CD4-positive, alpha-beta T cell (primary cell): ENCODE data around the gene TLCD4. TPM values are rescaled to one million over a fixed set of nuclear protein-coding genes. Genes with fewer than 3 reads are reported as not detected.

ENCODE experiments used
- ATAC-seq: fragments of 200-7000 bp; cut with Tn5 transposase; one replicate; pipeline ENCODE4 v1.10.0; 2022; ENCODE audit warnings: mild to moderate bottlenecking; ENCODE audit not compliant: poor library complexity
- CTCF ChIA-PET: fragments of 350-600 bp; sonication (Branson Sonifier 250); formaldehyde crosslinking; loops from one replicate; lab custom pipeline; 2021; ENCODE audit warnings: antibody characterized with exemption, inconsistent platforms; lab: Charles Lee
- POLR2A ChIA-PET: fragments of 350-600 bp; sonication (Branson Sonifier 250); formaldehyde crosslinking; loops from one replicate; lab custom pipeline; 2021; ENCODE audit warnings: antibody characterized with exemption, inconsistent platforms; lab: Charles Lee
- DNase-seq, 14 experiments: peaks; one replicate each; pipeline ENCODE4 v3.0.0-alpha.2; 2013 to 2020; ENCODE audit warnings: mixed read lengths in 2 of 14
- H3K27ac ChIP-seq, 2 donors: one replicate each; pipeline versions ENCODE4 v1.5.1 to v1.7.0; 2013; ENCODE audit warnings: low read length in 2 of 2, low read depth in 1 of 2, mild to moderate bottlenecking in 1 of 2
- H3K27me3 ChIP-seq, 2 experiments: 1 replicate in 1 of 2; 2 replicates in 1 of 2; pipeline versions ENCODE4 v1.6.1 to v1.7.0; 2013; ENCODE audit warnings: low read length in 2 of 2, control low read depth in 1 of 2, mild to moderate bottlenecking in 1 of 2, moderate library complexity in 1 of 2; ENCODE audit not compliant: insufficient read depth in 2 of 2, control insufficient read depth in 1 of 2
- H3K36me3 ChIP-seq: one replicate; pipeline ENCODE4 v1.6.1; 2013; ENCODE audit warnings: low read length, control low read depth; ENCODE audit not compliant: insufficient read depth
- H3K4me1 ChIP-seq: one replicate; pipeline ENCODE4 v1.6.1; 2013; ENCODE audit warnings: low read length, control low read depth; ENCODE audit not compliant: insufficient read depth
- H3K4me3 ChIP-seq: one replicate; pipeline ENCODE4 v1.5.1; 2013; ENCODE audit warnings: mild to moderate bottlenecking, low read length, moderate library complexity
- H3K9me3 ChIP-seq, 2 experiments: 1 replicate in 1 of 2; 2 replicates in 1 of 2; pipeline versions ENCODE4 v1.6.1 to v1.7.0; 2013; ENCODE audit warnings: low read length in 2 of 2, mild to moderate bottlenecking in 2 of 2, control low read depth in 1 of 2, moderate library complexity in 1 of 2; ENCODE audit not compliant: control insufficient read depth in 1 of 2, insufficient read depth in 1 of 2
- H3K27ac Mint-ChIP-seq: one replicate; pipeline ENCODE4 v1.8.0; 2020; ENCODE audit warnings: mixed read lengths
- H3K27me3 Mint-ChIP-seq: one replicate; pipeline ENCODE4 v1.8.0; 2021; ENCODE audit warnings: mixed read lengths
- H3K36me3 Mint-ChIP-seq: one replicate; pipeline ENCODE4 v1.8.0; 2021; ENCODE audit warnings: low read depth, mixed read lengths
- H3K4me1 Mint-ChIP-seq: one replicate; pipeline ENCODE4 v1.8.0; 2021; ENCODE audit warnings: low read depth, mixed read lengths
- H3K4me3 Mint-ChIP-seq: one replicate; pipeline ENCODE4 v1.8.0; 2020; ENCODE audit warnings: mild to moderate bottlenecking, mixed read lengths
- H3K9me3 Mint-ChIP-seq: one replicate; pipeline ENCODE4 v1.8.0; 2020; ENCODE audit warnings: mixed read lengths
- intact Hi-C, 2 experiments: fragments of 100-400 bp; cut with DNase I in 1 of 2; cut with micrococcal nuclease in 1 of 2; formaldehyde crosslinking; loops; one replicate each; pipeline versions ENCODE4 v1.15.1 to v1.9.0; 2023 to 2025; cut with DNase I, micrococcal nuclease
- total RNA-seq, 174 experiments: library from RNA in 2 of 174; stranded (reverse) in 2 of 174; gene quantifications; one replicate each; pipeline ENCODE4 v1.2.3 and lab custom pipeline; 2021 to 2026
- TF ChIP-seq, protein P1 (sequence below): fragments of 200-600 bp; IDR thresholded peaks from one replicate; pipeline ENCODE4 v1.8.0; 2022; ENCODE audit warnings: antibody characterized with exemption, mild to moderate bottlenecking

Gene TLCD4
- total RNA-seq, 2 experiments from 2014 or later: 0.11 TPM; not detected in 1

DNA sequence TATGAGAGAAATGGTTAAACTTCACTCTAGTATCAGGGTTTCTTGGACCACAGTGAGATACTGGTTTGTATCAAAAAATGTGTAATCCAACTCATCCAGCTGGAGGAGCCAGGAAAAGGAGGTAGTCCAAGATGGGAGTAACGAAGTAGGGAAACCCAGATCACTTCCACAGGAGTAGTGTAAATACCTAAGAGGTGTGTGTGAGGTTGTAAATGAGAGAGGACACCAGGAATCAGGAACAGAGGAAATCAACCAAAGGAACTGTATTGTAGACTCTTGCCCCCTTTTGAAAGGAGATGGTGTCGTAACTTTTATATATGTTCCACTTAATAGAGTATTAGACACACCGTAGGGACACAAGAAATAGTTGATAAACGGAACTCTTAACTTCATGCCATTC, 19.7 kb upstream of the TLCD4 start:
- intact Hi-C loops: no loop called here
- ChIA-PET CTCF (no interaction called here), POLR2A (no interaction called here)
- TF ChIP-seq, protein P1, sequence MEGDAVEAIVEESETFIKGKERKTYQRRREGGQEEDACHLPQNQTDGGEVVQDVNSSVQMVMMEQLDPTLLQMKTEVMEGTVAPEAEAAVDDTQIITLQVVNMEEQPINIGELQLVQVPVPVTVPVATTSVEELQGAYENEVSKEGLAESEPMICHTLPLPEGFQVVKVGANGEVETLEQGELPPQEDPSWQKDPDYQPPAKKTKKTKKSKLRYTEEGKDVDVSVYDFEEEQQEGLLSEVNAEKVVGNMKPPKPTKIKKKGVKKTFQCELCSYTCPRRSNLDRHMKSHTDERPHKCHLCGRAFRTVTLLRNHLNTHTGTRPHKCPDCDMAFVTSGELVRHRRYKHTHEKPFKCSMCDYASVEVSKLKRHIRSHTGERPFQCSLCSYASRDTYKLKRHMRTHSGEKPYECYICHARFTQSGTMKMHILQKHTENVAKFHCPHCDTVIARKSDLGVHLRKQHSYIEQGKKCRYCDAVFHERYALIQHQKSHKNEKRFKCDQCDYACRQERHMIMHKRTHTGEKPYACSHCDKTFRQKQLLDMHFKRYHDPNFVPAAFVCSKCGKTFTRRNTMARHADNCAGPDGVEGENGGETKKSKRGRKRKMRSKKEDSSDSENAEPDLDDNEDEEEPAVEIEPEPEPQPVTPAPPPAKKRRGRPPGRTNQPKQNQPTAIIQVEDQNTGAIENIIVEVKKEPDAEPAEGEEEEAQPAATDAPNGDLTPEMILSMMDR: no peak
- Mint-ChIP-seq H3K27ac (no peak overlapping the region), H3K36me3 (no peaks in the 10 kb centered on the region), H3K9me3 (no peaks in the 10 kb centered on the region), H3K4me3 (no peak overlapping the region), H3K27me3 (peaks cover 25% of the 10 kb centered on the region), H3K4me1 (no peaks in the 10 kb centered on the region)
- Histone ChIP-seq H3K4me3 (no peak overlapping the region), H3K36me3 (no peaks in the 10 kb centered on the region), H3K9me3 (no peaks in the 10 kb centered on the region), H3K4me1 (no peaks in the 10 kb centered on the region), H3K27ac (no peak overlapping the region), H3K27me3 (peaks cover 3 to 11% of the 10 kb centered on the region in 2 experiments)
- ATAC-seq: no peak
- DNase-seq: no peak

DNA sequence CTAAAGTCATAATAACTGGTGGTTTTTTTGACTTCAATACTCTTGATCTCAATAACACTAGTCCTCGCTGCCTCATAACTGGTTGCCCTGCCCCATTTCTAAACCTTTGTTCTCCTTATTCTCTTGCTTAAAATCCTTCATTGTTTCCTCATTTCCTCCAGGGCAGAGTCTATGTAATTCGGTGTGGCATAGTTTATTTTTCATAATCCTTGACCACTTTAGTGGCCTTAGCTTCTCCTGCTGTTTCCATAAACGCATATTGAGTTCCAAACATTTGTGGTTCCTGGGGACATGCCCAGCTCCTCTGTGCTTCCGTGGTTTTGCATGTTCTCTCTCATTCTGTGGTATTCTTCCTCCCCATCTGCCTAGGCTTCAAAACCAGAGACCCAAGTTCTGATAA, 19.0 kb upstream of the TLCD4 start:
- H3K27me3 Mint-ChIP-seq: peaks cover 27% of the 10 kb centered on the region
- no peaks in the 10 kb centered on the region for H3K36me3 ChIP-seq
- no peak overlapping the region for H3K4me3 ChIP-seq
- H3K4me1 ChIP-seq: no peaks in the 10 kb centered on the region
- H3K9me3 Mint-ChIP-seq: no peaks in the 10 kb centered on the region
- intact Hi-C loops: no loop called here
- H3K4me3 Mint-ChIP-seq: no peak overlapping the region
- H3K4me1 Mint-ChIP-seq: no peaks in the 10 kb centered on the region
- H3K36me3 Mint-ChIP-seq: no peaks in the 10 kb centered on the region
- no peak for ATAC-seq
- TF ChIP-seq, protein P1: no peak
- H3K9me3 ChIP-seq: no peaks in the 10 kb centered on the region
- no peak overlapping the region for H3K27ac ChIP-seq
- no peak for DNase-seq
- H3K27me3 ChIP-seq: peaks cover 6 to 11% of the 10 kb centered on the region in 2 experiments
- ChIA-PET CTCF (no interaction called here), POLR2A (no interaction called here)
- H3K27ac Mint-ChIP-seq: no peak overlapping the region

DNA sequence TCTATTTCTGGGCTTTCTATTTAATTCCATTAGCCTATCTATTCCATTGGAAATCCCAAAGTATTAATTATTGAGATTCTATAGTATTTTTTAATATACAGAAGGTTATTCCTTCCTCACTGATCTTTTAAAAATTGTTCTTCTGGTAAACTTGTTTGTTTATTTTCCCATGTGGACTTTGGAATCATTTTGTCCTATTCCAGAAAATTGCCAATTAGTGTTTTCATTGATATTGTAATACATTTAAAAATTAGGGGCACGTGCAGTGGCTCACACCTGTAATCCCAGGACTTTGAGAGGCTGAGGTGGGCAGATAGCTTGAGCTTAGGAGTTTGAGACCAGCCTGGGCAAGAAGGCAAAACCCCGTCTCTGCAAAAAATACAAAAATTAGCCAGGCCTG, 8.4 kb upstream of the TLCD4 start:
- no peaks in the 10 kb centered on the region for H3K9me3 Mint-ChIP-seq
- POLR2A ChIA-PET: no interaction called here
- intact Hi-C loops: no loop called here

More for the DNA sequence above, 8.4 kb upstream of the TLCD4 start:
- Histone ChIP-seq H3K4me3 (no peak overlapping the region), H3K27ac (no peak overlapping the region), H3K9me3 (no peaks in the 10 kb centered on the region), H3K4me1 (no peaks in the 10 kb centered on the region), H3K36me3 (no peaks in the 10 kb centered on the region), H3K27me3 (peaks cover 7 to 8% of the 10 kb centered on the region in 2 experiments)
- Mint-ChIP-seq H3K4me1 (no peaks in the 10 kb centered on the region), H3K4me3 (no peak overlapping the region), H3K27ac (no peak overlapping the region), H3K36me3 (no peaks in the 10 kb centered on the region), H3K27me3 (peaks cover 39% of the 10 kb centered on the region)
- ATAC-seq (no peak), DNase-seq (no peak)
- TF ChIP-seq, protein P1: no peak
- CTCF ChIA-PET: no interaction called here
